Left ventricle myocardium superior (tissue), 1 donor: ENCODE data around the gene GPRC5B. TPM values are rescaled to one million over a fixed set of nuclear protein-coding genes. Genes with fewer than 3 reads are reported as not detected.

Source experiments
- ATAC-seq: fragments of 200-7000 bp; cut with Tn5 transposase; one replicate; pipeline ENCODE4 v1.9.1; 2020; ENCODE audit warnings: mild to moderate bottlenecking, moderate library complexity
- DNase-seq: peaks from one replicate; pipeline ENCODE4 v3.0.0-alpha.2; 2020
- intact Hi-C: fragments of 100-400 bp; cut with micrococcal nuclease; formaldehyde crosslinking; loops from one replicate; pipeline ENCODE4 v1.11.0; 2022
- total RNA-seq: library from RNA; stranded (reverse); fragmentation: NEBNext Ultra II Directional; extraction: Animal tissue kit (Norgen Biotek cat#: 25700); gene quantifications from one replicate; pipeline ENCODE4 v1.2.1, GENCODE V29; 2021
- donor health status: DM: no; HTN: yes; CAD: no; lungs with severe emphysema.

The GPRC5B gene
- total RNA-seq, 1 donor from 2014 or later: 103 TPM

DNA sequence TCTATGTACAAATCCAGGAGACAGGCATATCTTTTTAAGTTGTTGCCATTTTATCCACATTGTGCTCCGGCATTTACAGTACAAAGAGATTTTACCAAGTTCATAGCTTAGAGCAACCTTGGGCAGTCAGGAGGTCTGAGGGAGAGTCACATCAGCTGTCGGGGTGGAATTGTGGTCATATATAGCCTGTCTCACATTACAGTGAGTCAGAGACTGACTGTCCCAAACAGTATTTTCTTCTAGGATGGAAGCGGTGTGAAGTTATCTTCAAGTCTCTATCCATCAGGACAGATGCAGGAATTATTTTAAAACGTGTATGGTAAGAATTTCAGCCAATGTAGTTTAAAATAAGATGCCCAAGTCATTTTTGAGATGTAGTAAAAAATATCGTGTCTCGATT, 53.0 kb downstream of the GPRC5B start:
- intact Hi-C loops: no loop called here
- ATAC-seq: peak; percentile 86
- no peak for DNase-seq

DNA sequence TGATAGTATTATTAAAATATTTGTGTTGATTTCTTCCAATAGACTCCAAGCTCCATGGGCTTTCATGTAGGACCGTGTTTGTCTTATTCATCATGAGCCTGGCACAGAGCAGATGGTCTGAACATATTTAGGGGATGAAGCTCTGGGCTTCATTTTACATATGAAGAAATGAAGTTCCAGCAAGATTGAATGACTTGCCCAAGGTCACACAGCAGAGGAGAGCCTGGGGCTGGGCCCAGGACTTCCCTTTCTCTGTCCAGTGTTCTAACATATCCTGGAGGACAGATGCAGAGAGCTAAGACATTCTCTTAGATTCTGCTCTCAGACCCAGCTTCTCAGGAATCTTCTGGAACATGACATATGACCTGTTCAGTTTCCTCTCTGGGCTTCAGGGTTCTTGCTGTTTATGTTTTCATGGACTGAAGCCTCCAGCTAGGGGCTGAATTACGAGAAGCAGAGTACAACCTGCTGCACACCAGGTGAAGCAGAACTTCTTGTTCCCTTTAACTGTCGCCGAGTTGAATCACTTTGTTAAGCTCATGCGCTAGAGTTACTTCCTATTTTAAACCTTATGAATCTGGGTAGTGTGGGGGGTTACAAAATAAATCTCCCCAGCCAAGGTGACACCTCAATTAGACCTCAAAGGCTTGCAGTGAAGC, 53.6 kb downstream of the GPRC5B start:
- intact Hi-C loops: no loop called here
- ATAC-seq (peak; percentile 76), DNase-seq (no peak)

DNA sequence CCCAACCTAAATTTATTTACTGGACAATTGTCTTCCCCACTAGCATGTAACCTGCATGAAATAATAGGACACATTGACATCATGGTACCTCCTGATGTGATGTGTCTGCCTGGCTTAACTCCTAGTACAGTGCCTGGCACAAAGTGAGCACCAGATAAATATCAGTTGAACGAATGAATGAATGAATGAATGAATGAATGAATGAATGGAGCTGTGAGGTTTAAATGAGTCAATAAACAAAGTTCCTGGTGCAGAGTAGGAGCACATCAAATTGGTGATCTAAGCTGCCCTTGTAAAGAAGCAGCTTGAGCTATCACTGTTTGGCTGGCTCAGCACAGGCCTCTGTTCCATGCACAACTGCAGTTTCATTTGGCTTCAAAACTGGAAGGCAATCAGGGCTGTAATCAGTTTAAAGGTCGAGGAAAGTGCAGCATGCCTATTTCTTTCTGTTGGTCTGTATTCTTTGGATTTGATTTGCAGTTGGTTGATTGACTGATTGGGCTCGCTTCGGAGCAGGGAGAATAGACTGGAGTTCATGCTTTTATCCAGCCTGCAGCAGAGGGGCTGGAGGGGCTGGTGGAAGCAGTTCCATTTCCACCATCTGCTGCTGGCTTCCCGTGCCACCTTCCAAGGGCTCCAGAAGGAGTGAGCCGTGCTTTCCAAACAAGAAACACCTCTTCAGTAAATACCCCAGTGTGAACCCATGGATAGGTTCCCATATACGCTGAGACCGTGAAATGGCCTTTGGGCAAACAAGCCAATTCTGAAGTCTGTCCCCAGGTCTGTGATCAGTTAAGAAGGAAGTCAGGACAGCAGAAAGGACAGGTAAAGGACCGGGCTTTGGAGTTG, 54.6 kb downstream of the GPRC5B start:
- ATAC-seq (no peak), DNase-seq (no peak)
- intact Hi-C loops: no loop called here

DNA sequence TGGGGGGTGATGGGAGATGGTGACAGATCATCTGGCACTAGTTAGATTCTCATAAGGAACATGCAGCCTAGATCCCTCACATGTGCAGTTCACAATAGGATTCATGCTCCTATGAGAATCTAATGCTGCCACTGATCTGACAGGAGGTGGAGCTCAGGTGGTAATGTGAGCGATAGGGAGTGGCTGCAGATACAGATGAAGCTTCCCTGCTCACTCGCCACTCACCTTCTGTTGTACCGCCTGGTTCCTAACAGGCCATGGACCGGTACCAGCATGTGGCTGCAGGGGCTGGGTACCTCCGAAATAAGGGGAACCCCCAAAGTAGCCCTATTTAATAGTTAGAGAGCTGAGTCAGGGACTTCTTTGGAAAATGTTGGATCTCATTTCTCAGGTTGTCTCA, 60.4 kb downstream of the GPRC5B start:
- DNase-seq: no peak
- ATAC-seq: no peak
- intact Hi-C loops: no loop called here

DNA sequence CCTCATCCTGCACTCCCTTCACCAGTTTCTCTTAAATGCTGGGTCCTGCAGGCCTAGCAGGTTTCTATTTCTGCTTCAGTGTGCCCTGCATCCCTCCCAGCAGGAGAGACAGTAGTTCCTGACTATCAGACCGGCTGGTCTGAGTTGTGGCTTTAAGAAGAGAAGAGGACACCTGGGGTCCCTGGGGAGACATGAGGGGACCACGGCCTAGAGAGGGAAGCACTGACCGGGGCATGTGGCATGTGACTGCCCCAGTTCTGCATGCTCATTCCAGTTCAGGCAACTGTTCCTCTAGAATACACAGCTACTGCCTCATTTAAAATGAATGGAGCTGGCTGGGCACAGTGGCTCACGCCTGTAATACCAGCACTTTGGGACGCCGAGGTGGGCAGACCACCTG, 61.3 kb downstream of the GPRC5B start:
- ATAC-seq: no peak
- intact Hi-C loops: no loop called here
- DNase-seq: no peak

DNA sequence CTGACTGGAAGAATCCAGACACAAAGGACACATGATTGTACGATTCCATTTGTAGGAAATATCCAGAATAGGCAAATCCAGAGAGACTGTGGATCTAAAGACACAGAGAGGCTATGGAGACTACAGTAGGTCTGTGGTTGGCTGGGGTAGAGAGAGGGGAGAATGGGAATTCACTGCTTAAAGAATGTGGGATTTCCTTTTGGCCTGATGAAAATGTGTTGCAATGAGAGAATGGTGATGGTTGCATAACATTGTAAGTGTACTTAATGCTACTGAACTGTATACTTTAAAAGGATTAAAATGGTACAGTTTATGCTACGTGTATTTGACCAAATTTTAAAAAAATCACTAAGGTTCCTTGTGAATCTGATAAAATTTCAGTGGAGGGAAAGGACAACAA, 62.1 kb downstream of the GPRC5B start:
- intact Hi-C loops: no loop called here
- no peak for ATAC-seq
- DNase-seq: no peak

DNA sequence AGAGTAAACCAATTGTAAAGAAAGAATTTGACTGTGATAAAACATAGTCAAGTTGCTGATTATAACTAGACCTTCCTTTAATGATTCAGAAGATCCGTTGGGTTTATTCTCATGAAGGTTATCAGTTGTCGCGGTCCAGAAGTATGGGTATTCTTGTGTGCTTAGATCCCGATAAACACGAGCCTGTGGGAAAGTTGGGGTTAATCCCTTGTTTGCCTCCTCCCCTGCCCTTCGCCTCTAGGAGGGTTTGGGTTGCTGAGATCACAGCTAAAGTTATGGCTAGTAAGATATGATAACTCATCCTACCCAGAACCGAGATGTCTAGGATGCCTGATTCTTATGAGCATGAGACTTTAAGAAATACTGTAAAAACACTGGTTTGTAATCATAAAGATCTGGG, 66.8 kb downstream of the GPRC5B start:
- intact Hi-C loops: loop anchor here (10.0 kb wide), 1 partner anchor 47 kb away; no protein-coding TSS in a partner anchor
- DNase-seq: no peak

DNA sequence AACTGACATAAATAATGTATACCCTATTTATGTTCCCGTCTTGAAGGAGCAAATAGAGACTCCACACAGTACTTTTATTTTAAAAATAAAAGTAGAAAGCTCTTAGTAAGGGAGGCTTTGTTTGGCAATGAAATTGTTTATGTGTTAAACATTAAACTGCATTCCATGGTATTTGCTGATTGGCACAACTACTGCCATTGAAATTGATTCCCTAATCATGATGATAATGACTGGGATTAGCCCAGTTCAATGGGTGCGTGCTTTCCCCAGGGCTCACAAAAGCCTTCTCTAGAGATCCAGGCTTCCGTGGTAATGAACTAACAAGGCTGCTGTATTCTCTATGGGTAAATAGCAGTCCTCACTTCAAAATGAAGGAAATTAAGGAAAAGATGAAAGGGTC, 67.5 kb downstream of the GPRC5B start:
- intact Hi-C loops: loop anchor here (10.0 kb wide), 1 partner anchor 48 kb away; no protein-coding TSS in a partner anchor
- no peak for ATAC-seq
- no peak for DNase-seq

More for the DNA sequence above, 66.8 kb downstream of the GPRC5B start:
- no peak for ATAC-seq

DNA sequence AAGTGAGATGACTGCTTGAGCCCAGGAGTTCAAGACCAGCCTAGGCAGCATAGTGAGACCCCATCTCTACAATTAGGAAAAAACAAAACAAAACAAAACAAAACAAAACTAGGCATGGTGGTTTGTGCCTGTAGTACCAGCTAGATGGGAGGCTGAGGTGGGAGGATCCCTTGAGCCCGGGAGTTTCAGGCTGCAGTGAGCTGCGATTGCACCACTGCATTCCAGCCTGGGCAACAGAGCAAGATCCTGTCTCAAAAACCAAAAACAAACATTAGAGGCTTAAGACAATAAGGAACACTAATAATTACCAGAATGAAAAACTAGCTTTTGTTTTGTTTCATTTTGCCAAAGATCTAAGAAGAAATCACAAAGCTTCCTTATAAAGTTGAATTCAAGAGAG, 69.2 kb downstream of the GPRC5B start:
- DNase-seq (no peak), ATAC-seq (no peak)
- intact Hi-C loops: loop anchor here (10.0 kb wide), 1 partner anchor 49 kb away; no protein-coding TSS in a partner anchor

DNA sequence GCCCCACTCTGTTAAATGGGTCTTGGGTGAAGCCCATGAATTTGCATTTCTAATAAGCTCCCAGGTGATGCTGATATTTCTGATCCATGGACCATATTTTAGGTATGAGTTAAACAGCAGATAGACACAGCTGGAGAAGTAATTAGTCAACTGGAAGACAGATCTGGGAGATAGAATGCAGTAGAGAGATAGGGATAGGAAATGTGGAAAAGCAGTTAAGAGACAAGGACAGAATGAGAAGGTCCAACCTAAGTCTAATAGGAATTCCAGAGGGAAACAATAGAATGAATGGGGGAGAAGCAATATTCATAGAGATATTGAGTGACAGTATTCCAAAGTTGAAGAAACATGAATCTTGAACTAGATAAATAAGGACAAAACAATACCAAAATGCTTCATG, 71.7 kb downstream of the GPRC5B start:
- ATAC-seq: no peak
- no peak for DNase-seq
- intact Hi-C loops: loop anchor here (10.0 kb wide), 1 partner anchor 52 kb away; no protein-coding TSS in a partner anchor

DNA sequence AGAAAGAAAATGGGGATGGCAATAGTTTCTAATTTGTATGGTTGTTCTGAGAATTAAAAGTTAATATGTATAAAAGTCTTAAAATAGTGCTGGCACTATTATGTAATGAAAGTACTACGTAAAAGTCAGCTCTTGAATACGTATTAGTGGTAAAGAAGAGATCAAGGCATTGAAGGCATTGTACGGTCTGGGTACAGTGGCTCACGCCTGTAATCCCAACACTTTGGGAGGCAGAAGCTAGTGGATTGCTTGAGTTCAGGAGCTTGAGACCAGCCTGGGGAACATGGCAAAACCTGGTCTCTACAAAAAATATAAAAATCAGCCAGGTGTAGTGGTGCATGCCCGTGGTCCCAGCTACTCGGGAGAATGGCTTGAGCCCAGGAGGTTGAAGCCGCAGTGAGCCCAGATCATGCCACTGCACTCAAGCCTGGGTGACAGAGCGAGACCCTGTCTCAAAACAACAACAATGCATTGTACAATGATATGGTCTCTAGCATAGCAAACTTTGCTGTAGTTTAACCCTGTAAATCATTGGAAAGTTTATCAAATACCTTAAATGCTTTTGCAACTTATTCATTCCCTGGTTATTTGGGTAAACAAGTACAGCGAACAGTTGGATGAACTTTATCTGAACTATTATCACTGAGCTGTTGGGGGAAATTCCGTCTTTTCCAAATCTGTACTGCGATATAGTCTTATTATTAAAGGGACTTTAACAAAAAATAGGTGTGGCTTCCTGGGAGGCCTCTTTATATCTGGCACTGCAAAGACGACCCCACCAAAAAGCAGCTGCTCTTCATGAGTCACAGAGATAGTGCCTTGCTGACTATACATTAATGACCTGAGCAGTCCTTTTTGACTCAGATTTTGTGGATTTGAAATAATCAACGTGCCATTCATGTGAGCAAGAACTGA, 73.6 kb downstream of the GPRC5B start:
- intact Hi-C loops: loop anchor here (10.0 kb wide), 1 partner anchor 54 kb away; no protein-coding TSS in a partner anchor
- ATAC-seq: peak; percentile 20

DNA sequence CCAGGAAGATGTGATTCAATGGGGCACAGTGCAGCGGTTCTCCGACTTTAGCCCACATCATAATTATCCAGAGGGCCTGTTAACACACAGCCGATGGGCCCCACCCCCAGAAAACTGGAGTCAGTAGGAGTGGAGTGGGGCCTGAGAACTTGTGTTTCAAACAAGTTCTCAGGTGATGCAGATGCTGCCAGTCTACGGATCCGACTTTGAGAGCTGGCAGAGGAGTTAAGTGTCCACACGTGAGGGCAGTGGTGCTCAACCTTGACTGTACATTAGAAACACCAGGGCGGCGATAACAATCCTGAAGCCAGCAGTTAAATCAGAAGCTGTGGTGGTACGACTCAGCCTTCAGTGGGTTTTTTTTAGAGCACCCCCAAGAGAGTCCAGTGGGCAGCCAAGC, 75.0 kb downstream of the GPRC5B start:
- intact Hi-C loops: loop anchor here (10.0 kb wide), 1 partner anchor 55 kb away; no protein-coding TSS in a partner anchor
- ATAC-seq (no peak), DNase-seq (no peak)

More for the DNA sequence above, 73.6 kb downstream of the GPRC5B start:
- DNase-seq: no peak

DNA sequence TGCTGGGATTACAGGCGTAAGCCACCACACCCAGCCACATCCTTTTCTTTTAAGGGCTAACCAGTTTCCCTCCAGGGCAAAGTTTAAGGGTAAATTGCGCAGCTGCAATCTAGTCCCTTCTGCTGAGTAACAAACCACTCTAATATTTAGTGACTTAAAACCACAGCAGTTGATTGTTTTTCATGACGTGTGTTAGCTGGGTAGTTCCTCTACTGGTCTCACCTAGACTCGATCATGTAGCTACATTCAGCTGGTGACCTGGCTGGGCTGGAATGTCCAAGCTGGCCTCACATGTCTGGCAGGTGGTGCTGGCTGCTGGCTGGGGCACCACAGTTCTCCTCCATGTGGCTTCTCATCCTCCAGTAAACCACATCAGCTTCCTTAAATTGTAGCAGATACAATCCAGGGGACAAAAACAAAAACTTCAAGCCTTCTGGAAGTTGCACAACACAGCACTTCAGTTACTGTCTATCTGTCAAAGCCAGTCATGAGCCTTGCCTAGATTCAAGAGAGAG, 75.5 kb downstream of the GPRC5B start:
- ATAC-seq: peak; percentile 59
- peak; percentile 42 for DNase-seq
- intact Hi-C loops: no loop called here

DNA sequence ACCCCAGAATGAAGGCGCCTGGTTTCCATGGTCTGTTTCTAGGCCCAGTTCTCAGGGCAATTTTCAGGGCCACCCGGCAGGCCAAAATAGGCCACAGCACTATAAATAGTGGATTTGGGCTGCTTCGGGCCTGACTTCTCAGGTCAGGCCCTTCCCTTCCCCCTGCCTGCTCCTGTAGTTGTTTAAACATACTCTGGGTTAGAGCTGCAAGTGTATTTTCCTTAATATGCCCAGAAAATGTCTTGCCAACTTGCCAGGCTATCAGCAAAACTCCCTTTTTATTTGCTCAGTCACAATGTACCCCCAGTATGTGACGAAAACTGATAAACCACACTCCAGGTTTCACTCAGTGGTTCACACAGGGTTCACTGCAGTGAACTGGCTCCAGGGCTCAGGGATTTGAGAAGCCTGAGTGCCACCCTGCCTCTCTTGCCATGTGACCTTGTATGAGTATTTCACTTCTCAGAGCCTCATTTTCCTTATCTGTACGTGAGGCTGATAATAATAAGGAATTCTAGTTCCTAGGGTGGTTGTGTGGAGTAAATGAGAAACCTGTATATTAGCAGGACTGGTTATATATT, 76.5 kb downstream of the GPRC5B start:
- peak; percentile 71 for ATAC-seq
- intact Hi-C loops: no loop called here
- peak; percentile 30 for DNase-seq

Other genes with a start within 250 kb of the GPRC5B start
- 9.0 TPM for gene KNOP1, start 166.6 kb downstream of the GPRC5B start, total RNA-seq
- gene IQCK, start 166.6 kb downstream of the GPRC5B start, total RNA-seq: 6.5 TPM
- gene GPR139, start 189.0 kb upstream of the GPRC5B start, total RNA-seq: not detected